Endothelial cell of umbilical vein (primary cell): ENCODE data around the gene EEF1AKMT4. TPM values are rescaled to one million over a fixed set of nuclear protein-coding genes. Genes with fewer than 3 reads are reported as not detected.

Experiments used
- BruUV-seq: library from RNA; stranded (reverse); fragments of 400-500 nt; replicated peaks from 2 replicates; lab custom pipeline; 2021; lab: Mats Ljungman, UMichigan
- CTCF ChIA-PET: fragments of 300-600, 350-600 bp; sonication (Branson Sonifier 250); formaldehyde crosslinking; loops from one replicate; lab custom pipeline; 2021; ENCODE audit warnings: antibody characterized with exemption, inconsistent platforms; lab: Charles Lee
- POLR2A ChIA-PET: fragments of 300-600, 350-600 bp; sonication (Branson Sonifier 250); formaldehyde crosslinking; loops from one replicate; lab custom pipeline; 2021; ENCODE audit warnings: antibody characterized with exemption, inconsistent platforms; lab: Charles Lee
- DNase-seq: peaks from one replicate; pipeline ENCODE4 v3.0.0-alpha.2; 2011; ENCODE audit warnings: low read depth, low spot score
- FAIRE-seq: peaks from 2 replicates; lab custom pipeline; 2011; peaks lifted over from hg19 to GRCh38; lab: Jason Lieb, UNC
- H2AFZ ChIP-seq: 2 replicates; pipeline ENCODE4 v1.6.0; 2012; ENCODE audit warnings: low read depth, low read length, control low read depth, inconsistent platforms
- H3K27ac ChIP-seq: 2 replicates; pipeline ENCODE4 v1.5.1; 2011; ENCODE audit warnings: low read depth, mild to moderate bottlenecking, control low read depth, low read length, moderate library complexity; ENCODE audit not compliant: insufficient read depth
- H3K27me3 ChIP-seq, 2 experiments: 2 replicates each; pipeline versions ENCODE4 v1.6.0 to v1.6.1; 2011; ENCODE audit warnings: low read length in 2 of 2, mixed read lengths in 1 of 2; ENCODE audit not compliant: control insufficient read depth in 2 of 2, insufficient read depth in 2 of 2
- H3K36me3 ChIP-seq, 2 experiments: 2 replicates in 1 of 2; 3 replicates in 1 of 2; pipeline ENCODE4 v1.5.1; 2011; ENCODE audit warnings: low read length in 2 of 2, mild to moderate bottlenecking in 1 of 2, moderate library complexity in 1 of 2; ENCODE audit not compliant: control insufficient read depth in 2 of 2, insufficient read depth in 2 of 2; ENCODE audit errors: extremely low read depth in 1 of 2
- H3K4me1 ChIP-seq: 3 replicates; pipeline ENCODE4 v1.5.1; 2011; ENCODE audit warnings: mild to moderate bottlenecking, low read length; ENCODE audit not compliant: control insufficient read depth, insufficient read depth; ENCODE audit errors: extremely low read depth
- H3K4me2 ChIP-seq: 2 replicates; pipeline ENCODE4 v1.6.1; 2011; ENCODE audit warnings: low read length, control low read depth, mixed read lengths; ENCODE audit not compliant: insufficient read depth
- H3K4me3 ChIP-seq, 3 experiments: fragments of 200-600 bp in 1 of 3; sonication (generic), shearing (Covaris generic) in 1 of 3; replicated peaks in 1 of 3; 2 replicates each; pipeline ENCODE4 v1.5.1; 2011 to 2016; ENCODE audit warnings: control low read depth in 3 of 3, low read length in 3 of 3, mild to moderate bottlenecking in 2 of 3, inconsistent platforms in 1 of 3, low read depth in 1 of 3, moderate library complexity in 1 of 3; ENCODE audit not compliant: insufficient read depth in 1 of 3
- H3K79me2 ChIP-seq: 2 replicates; pipeline ENCODE4 v1.6.0; 2012; ENCODE audit warnings: low read length, inconsistent platforms; ENCODE audit not compliant: control insufficient read depth, insufficient read depth
- H3K9ac ChIP-seq: replicated peaks from 2 replicates; pipeline ENCODE3; 2011; ENCODE audit warnings: low read length, control low read depth; ENCODE audit not compliant: insufficient read depth; ENCODE audit errors: extremely low read depth
- H3K9me1 ChIP-seq: replicated peaks from 3 replicates; pipeline ENCODE4 v1.6.0; 2011; ENCODE audit warnings: mild to moderate bottlenecking, low read length; ENCODE audit not compliant: control insufficient read depth, insufficient read depth; ENCODE audit errors: extremely low read depth
- H3K9me3 ChIP-seq: replicated peaks from 2 replicates; pipeline ENCODE4 v1.5.1; 2012; ENCODE audit warnings: low read length, inconsistent platforms; ENCODE audit not compliant: control insufficient read depth, insufficient read depth
- H4K20me1 ChIP-seq: replicated peaks from 2 replicates; pipeline ENCODE3; 2011; ENCODE audit warnings: mild to moderate bottlenecking, low read length; ENCODE audit not compliant: control insufficient read depth, insufficient read depth; ENCODE audit errors: extremely low read depth
- EZH2 ChIP-seq: IDR thresholded peaks from 2 replicates; pipeline ENCODE4 v1.6.1; 2012; ENCODE audit warnings: borderline replicate concordance, low read depth, mild to moderate bottlenecking, moderate library complexity, low read length, inconsistent platforms; ENCODE audit not compliant: severe bottlenecking
- FOS ChIP-seq: IDR thresholded peaks from 2 replicates; pipeline ENCODE4 v1.6.1; 2011; ENCODE audit warnings: mild to moderate bottlenecking, low read length, moderate library complexity, borderline replicate concordance; ENCODE audit not compliant: insufficient read depth
- GATA2 ChIP-seq: IDR thresholded peaks from 2 replicates; pipeline ENCODE4 v1.7.0; 2011; ENCODE audit warnings: low read depth, mild to moderate bottlenecking, moderate library complexity, mixed read lengths, low read length; ENCODE audit not compliant: insufficient read length, insufficient read depth
- JUN ChIP-seq: IDR thresholded peaks from 2 replicates; pipeline ENCODE4 v1.6.1; 2011; ENCODE audit warnings: borderline replicate concordance, low read depth; ENCODE audit not compliant: insufficient read length, insufficient read depth
- MYC ChIP-seq: IDR thresholded peaks from one replicate; pipeline ENCODE4 v1.6.1; 2011; ENCODE audit warnings: mild to moderate bottlenecking, low read depth, low read length
- POLR2A ChIP-seq: IDR thresholded peaks from 2 replicates; pipeline ENCODE4 v1.6.1; 2012; ENCODE audit warnings: low read depth, mild to moderate bottlenecking, control low read depth, low read length
- POLR2AphosphoS5 ChIP-seq: IDR thresholded peaks from 2 replicates; pipeline ENCODE4 v1.6.1; 2012; ENCODE audit warnings: low read depth, mild to moderate bottlenecking, control low read depth, low read length, moderate library complexity; ENCODE audit not compliant: insufficient read depth
- dilution Hi-C: fragments of 300-500 bp; cut with MboI; formaldehyde crosslinking; loops from one replicate; pipeline ENCODE4 v1.15.0; 2019; ENCODE audit warnings: low sequenced_read_pairs; ENCODE audit not compliant: extremely low pct_ligation_motif_present
- intact Hi-C: fragments of 100-400 bp; cut with micrococcal nuclease; formaldehyde crosslinking; loops from one replicate; pipeline ENCODE4 v1.10.0; 2022
- polyA plus RNA-seq, 4 experiments: library from polyadenylated mRNA; depleted of rRNA in 3 of 4; stranded (reverse) in 3 of 4; unstranded in 1 of 4; fragments of >200 nt; gene quantifications; 2 replicates each; pipeline versions ENCODE4 v1.2.1 to v1.2.3, GENCODE V29; 2011 to 2012; ENCODE audit warnings: missing spikeins in 1 of 4
- total RNA-seq: library from RNA; stranded (reverse); gene quantifications from 2 replicates; pipeline ENCODE4 v1.2.3, GENCODE V29; 2021
- TF ChIP-seq, protein P1 (sequence below), 2 donors: IDR thresholded peaks; 1 replicate in 1 of 2; 2 replicates in 1 of 2; pipeline ENCODE4 v1.5.1; 2011; ENCODE audit warnings: low read length in 2 of 2, mild to moderate bottlenecking in 2 of 2, moderate library complexity in 2 of 2, control low read depth in 1 of 2, inconsistent platforms in 1 of 2, low read depth in 1 of 2; ENCODE audit not compliant: insufficient read depth in 1 of 2; ENCODE audit errors: extremely low read depth in 1 of 2
- TF ChIP-seq, protein P2 (sequence below): IDR thresholded peaks from 2 replicates; pipeline ENCODE4 v1.6.1; 2011; ENCODE audit not compliant: insufficient read depth, insufficient read length

EEF1AKMT4 gene
- total and polyA plus RNA-seq, 2 donors (not counting 3 experiments of a cell fraction or from before 2014, with no cell fraction given) = 3.4 to 8.0 TPM

DNA sequence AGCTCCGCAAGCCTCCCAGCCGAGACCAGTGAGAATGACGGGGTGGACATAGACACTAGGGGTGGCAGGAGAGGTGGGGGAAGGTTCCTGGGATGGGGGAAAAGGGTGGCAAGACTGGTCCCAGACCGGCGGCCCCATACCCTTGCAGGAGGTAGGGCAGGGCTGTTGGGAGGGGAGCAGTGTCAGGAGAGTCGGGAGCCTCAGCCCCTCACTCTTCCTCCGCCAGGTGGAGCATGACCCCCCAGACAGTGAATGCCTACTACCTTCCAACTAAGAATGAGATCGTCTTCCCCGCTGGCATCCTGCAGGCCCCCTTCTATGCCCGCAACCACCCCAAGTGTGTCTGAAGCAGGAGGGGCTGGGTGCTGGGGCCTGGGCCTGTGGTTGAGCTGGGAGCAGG, 40.9 kb downstream of the EEF1AKMT4 start:
- Histone ChIP-seq H3K4me2 (no peak overlapping the region), H3K4me1 (no peaks in the 10 kb centered on the region), H2AFZ (no peak overlapping the region), H4K20me1 (no peaks in the 10 kb centered on the region), H3K79me2 (no peaks in the 10 kb centered on the region), H3K27ac (no peak overlapping the region), H3K9ac (no peak overlapping the region), H3K9me3 (no peaks in the 10 kb centered on the region), H3K36me3 (no peaks in the 10 kb centered on the region), H3K4me3 (no peak overlapping the region), H3K9me1 (no peaks in the 10 kb centered on the region), H3K27me3 (peaks cover 3% of the 10 kb centered on the region in 2 experiments)
- intact Hi-C loops = no loop called here
- FAIRE-seq (no peak), DNase-seq (no peak)
- POLR2A ChIA-PET = no interaction called here
- no peak for TF ChIP-seq MYC
- no peak for TF ChIP-seq FOS
- TF ChIP-seq, protein P1, sequence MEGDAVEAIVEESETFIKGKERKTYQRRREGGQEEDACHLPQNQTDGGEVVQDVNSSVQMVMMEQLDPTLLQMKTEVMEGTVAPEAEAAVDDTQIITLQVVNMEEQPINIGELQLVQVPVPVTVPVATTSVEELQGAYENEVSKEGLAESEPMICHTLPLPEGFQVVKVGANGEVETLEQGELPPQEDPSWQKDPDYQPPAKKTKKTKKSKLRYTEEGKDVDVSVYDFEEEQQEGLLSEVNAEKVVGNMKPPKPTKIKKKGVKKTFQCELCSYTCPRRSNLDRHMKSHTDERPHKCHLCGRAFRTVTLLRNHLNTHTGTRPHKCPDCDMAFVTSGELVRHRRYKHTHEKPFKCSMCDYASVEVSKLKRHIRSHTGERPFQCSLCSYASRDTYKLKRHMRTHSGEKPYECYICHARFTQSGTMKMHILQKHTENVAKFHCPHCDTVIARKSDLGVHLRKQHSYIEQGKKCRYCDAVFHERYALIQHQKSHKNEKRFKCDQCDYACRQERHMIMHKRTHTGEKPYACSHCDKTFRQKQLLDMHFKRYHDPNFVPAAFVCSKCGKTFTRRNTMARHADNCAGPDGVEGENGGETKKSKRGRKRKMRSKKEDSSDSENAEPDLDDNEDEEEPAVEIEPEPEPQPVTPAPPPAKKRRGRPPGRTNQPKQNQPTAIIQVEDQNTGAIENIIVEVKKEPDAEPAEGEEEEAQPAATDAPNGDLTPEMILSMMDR (IDR thresholded peaks at IDR 0.05; ENCODE audit: extremely low read depth in 1 of 2, insufficient read depth in 1 of 2, low read depth in 1 of 2, low read length in 2 of 2) = no peak
- TF ChIP-seq POLR2A = no peak
- TF ChIP-seq JUN = no peak
- TF ChIP-seq, protein P2, sequence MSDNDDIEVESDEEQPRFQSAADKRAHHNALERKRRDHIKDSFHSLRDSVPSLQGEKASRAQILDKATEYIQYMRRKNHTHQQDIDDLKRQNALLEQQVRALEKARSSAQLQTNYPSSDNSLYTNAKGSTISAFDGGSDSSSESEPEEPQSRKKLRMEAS = no peak
- no peak for TF ChIP-seq EZH2
- TF ChIP-seq POLR2AphosphoS5 = no peak
- no peak for TF ChIP-seq GATA2
- dilution Hi-C loops = no loop called here
- BruUV-seq = no TSS peak
- CTCF ChIA-PET = interaction anchor here (2.7 to 2.9 kb wide), 2 partner anchors 64 to 393 kb away, joined by 12 to 19 read pairs; no protein-coding TSS in a partner anchor
